GM12864 (cell line): ENCODE measurements around the gene VPS13A.

Experiments
- DNase-seq: peaks from one replicate; pipeline ENCODE4 v3.0.0-alpha.2; 2011; ENCODE audit warnings: low read depth
- H3K4me3 ChIP-seq: 2 replicates; pipeline ENCODE4 v1.5.1; 2011; ENCODE audit warnings: mild to moderate bottlenecking, low read depth, low read length, control low read depth
- TF ChIP-seq, protein P1 (sequence below): IDR thresholded peaks from 2 replicates; pipeline ENCODE4 v1.5.1; 2011; ENCODE audit warnings: low read depth, mild to moderate bottlenecking, moderate library complexity, low read length, control low read depth, inconsistent platforms; ENCODE audit errors: missing control alignments

Gene VPS13A

DNA sequence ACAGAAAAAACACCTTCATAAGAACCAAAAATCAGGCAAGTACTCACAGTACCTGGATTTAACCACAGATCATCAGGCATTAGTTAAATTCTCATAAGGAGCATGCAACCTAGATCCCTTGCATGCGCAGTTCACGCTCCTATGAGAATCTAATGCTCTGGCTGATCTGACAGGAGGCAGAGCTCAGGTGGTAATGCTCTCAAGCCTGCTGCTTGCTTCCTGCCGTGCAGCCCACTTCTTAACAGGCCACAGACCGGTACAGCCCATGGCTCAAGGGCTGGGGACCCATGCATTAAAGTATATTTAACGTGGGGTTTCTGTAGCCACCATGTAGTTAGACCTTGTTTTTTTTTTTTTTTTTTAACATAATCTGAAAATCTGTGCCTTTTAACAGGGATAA is 147.7 kb downstream of the VPS13A start:
- no peak overlapping the region for H3K4me3 ChIP-seq
- DNase-seq: no peak
- TF ChIP-seq, protein P1, sequence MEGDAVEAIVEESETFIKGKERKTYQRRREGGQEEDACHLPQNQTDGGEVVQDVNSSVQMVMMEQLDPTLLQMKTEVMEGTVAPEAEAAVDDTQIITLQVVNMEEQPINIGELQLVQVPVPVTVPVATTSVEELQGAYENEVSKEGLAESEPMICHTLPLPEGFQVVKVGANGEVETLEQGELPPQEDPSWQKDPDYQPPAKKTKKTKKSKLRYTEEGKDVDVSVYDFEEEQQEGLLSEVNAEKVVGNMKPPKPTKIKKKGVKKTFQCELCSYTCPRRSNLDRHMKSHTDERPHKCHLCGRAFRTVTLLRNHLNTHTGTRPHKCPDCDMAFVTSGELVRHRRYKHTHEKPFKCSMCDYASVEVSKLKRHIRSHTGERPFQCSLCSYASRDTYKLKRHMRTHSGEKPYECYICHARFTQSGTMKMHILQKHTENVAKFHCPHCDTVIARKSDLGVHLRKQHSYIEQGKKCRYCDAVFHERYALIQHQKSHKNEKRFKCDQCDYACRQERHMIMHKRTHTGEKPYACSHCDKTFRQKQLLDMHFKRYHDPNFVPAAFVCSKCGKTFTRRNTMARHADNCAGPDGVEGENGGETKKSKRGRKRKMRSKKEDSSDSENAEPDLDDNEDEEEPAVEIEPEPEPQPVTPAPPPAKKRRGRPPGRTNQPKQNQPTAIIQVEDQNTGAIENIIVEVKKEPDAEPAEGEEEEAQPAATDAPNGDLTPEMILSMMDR: no peak

DNA sequence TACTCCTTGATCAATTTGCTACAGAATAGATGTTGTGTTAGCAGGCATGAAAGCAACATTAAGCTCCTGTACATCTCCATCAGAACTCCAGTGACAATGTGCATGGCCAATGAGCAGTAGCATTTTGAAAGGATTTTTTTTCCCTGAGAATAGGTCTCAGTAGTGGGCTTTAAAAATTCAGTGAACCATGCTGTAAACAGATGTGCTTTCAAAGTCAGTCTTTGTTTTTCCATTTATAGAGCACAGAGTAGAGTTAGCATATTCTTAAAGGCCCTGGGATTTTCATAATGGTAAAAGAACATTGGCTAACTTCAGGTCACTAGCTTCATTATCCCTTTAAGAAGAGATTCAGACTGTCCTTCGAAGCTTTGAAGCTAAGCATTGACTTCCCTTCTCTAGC is 150.8 kb downstream of the VPS13A start:
- no peak overlapping the region for H3K4me3 ChIP-seq
- TF ChIP-seq, protein P1: no peak
- no peak for DNase-seq

DNA sequence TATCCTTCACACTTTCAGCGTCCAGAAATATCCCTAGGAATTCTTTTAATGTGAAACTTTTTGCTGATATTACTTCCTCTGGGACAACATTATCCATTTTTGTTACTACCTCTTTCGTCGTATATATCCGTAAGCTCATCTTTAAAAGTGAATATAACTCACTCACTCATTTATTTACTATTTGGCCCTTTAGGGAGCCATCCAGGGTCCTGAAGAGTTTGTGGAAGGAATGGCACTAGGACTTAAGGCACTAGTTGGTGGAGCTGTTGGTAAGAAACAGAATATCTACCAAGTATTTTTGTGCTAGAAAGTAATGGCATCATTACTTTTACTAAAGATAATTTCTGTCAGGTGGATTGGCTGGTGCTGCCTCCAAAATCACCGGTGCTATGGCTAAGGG is 192.7 kb downstream of the VPS13A start:
- H3K4me3 ChIP-seq: no peak overlapping the region
- DNase-seq: no peak
- TF ChIP-seq, protein P1: no peak

DNA sequence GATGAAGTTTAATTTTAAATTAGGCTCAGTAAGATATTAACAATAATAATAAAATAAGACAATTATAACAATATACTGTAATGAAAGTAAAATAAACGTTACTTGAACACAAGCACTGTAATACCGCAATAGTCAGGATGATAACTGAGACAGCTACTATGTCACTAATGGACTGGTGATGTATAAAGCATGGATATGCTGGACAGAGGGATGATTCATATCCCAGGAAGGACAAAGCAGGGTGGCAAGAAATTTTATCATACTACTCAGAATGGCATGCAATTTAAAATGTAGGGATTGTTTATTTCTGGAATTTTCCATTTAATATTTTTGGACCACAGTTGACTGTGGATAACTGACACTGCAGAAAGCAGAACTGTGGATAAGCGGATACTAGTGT is 196.9 kb downstream of the VPS13A start:
- TF ChIP-seq, protein P1: no peak
- no peak overlapping the region for H3K4me3 ChIP-seq
- no peak for DNase-seq

DNA sequence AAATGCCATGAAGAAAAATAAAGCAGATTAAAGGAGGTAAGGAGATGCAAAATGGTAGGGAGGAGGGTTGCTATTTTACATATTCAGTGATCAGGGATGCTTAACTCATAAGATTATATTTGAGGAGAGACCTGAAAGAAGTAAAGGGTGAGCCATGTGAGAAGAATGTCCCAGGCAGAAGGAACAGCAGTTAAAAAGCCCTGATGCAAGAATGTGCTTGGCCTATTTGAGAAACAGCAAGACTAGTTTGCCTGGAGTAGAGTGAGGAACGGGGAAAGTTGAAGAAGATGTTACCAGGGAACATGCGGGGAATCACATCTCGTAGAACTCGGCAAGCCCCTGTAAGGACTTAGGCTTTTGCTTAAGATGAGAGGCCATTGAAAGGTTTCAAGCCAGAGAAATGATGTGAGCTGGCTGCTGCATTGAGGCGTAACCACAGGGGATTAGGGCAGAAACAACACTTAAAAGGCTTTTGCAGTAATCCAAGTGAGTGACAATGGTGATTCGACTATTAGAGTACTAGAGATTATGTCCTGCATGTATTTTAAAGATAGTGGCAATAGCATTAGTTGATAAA is 198.7 kb downstream of the VPS13A start:
- DNase-seq: no peak
- TF ChIP-seq, protein P1: no peak
- H3K4me3 ChIP-seq: no peak overlapping the region

DNA sequence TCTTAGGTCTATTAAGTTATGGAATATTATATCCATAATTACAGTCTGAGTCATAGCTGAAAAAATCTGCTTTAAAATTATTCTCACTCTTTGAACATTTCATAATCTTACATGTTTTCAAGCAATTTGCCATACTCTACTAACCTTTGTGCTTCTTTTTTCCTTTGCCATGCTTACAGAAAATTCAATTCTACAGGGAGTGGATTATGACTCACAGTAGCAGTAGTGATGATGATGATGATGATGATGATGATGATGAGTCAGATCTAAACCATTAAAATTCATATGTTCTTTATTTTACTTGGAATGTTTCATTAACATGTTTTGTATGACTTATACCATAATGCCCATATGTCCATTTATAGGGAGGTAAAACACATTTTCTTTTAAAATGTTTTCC is 207.1 kb downstream of the VPS13A start:
- no peak for DNase-seq
- no peak overlapping the region for H3K4me3 ChIP-seq
- TF ChIP-seq, protein P1: no peak

DNA sequence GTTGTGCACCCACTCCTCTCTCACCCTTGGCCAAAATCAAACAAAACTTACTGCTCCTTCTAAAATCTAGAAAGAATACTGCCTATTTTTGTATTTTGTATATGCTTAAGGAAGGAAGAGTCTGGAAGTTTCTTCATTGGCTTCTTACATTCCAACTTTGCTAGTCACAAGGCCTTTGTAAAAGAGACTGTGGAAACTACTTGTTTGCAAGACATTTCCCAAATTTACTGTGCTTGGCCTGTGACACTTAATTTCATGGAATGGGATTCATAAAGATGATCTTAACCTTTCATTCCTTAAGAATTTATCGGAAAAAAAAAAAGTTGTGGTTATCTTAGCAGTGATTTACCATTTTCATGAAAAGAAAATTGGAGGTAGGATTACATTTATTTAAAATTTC is 208.9 kb downstream of the VPS13A start:
- TF ChIP-seq, protein P1: no peak
- no peak overlapping the region for H3K4me3 ChIP-seq
- no peak for DNase-seq
